K562 (cell line): Measurements from ENCODE around the gene PRM3. TPM values are rescaled to one million over a fixed set of nuclear protein-coding genes. Genes with fewer than 3 reads are reported as not detected.
A peak's percentile ranks its signal among the peaks of the same experiment; 100 is the strongest.

Source experiments
- CBFA2T3 ChIP-seq: fragments of 450-650 bp; IDR thresholded peaks from 2 replicates; pipeline ENCODE4 v1.6.1; 2017
- MTA2 ChIP-seq: fragments of 450-650 bp; IDR thresholded peaks from 2 replicates; pipeline ENCODE4 v1.6.1; 2016; ENCODE audit warnings: low read depth
- NFIX ChIP-seq: fragments of 250-450 bp; sonication (Bioruptor Pico); IDR thresholded peaks from 2 replicates; pipeline ENCODE4 v1.4.0; 2020; ENCODE audit warnings: low read depth, mild to moderate bottlenecking, moderate library complexity
- NR2C1 ChIP-seq, 2 experiments: fragments of 450-650 bp; IDR thresholded peaks; 2 replicates each; pipeline ENCODE4 v1.6.1; 2017; ENCODE audit warnings: mild to moderate bottlenecking in 2 of 2, antibody characterized with exemption in 1 of 2, inconsistent platforms in 1 of 2, missing compliant biosample characterization in 1 of 2, missing genetic modification characterization in 1 of 2
- PHB ChIP-seq: fragments of 250-450 bp; sonication (Bioruptor Pico); IDR thresholded peaks from 2 replicates; pipeline ENCODE4 v1.5.0; 2021
- PHTF2 ChIP-seq: fragments of 250-450 bp; sonication (Bioruptor Pico); IDR thresholded peaks from 2 replicates; pipeline ENCODE4 v1.5.0; 2021; ENCODE audit warnings: mild to moderate bottlenecking
- POLR2B ChIP-seq: fragments of 450-650 bp; IDR thresholded peaks from 2 replicates; pipeline ENCODE4 v1.6.1; 2018; ENCODE audit warnings: low read depth; ENCODE audit not compliant: partially characterized antibody
- RAD51 ChIP-seq: fragments of 450-650 bp; IDR thresholded peaks from 2 replicates; pipeline ENCODE4 v1.7.1; 2016; ENCODE audit warnings: low read depth, mild to moderate bottlenecking, borderline replicate concordance
- RBM25 ChIP-seq: fragments of 200-400 bp; formaldehyde crosslinking; IDR thresholded peaks from 2 replicates; pipeline ENCODE4 v1.6.1; 2018; ENCODE audit warnings: low read length, low read depth, moderate library complexity; ENCODE audit not compliant: severe bottlenecking
- SIX5 ChIP-seq, 2 experiments: IDR thresholded peaks; 2 replicates each; pipeline ENCODE4 v1.6.1; 2011; ENCODE audit warnings: low read length in 2 of 2, borderline replicate concordance in 1 of 2, low read depth in 1 of 2, mild to moderate bottlenecking in 1 of 2, moderate library complexity in 1 of 2; ENCODE audit not compliant: insufficient read depth in 1 of 2
- ZFPM2 ChIP-seq: fragments of 250-450 bp; sonication (Bioruptor Pico); IDR thresholded peaks from 2 replicates; pipeline ENCODE4 v1.5.1; 2022; ENCODE audit warnings: mild to moderate bottlenecking
- ZKSCAN3 ChIP-seq: fragments of 250-450 bp; sonication (Bioruptor Pico); IDR thresholded peaks from 2 replicates; pipeline ENCODE4 v1.4.0; 2020
- ZNF143 ChIP-seq: sonication (generic); formaldehyde crosslinking; IDR thresholded peaks from 2 replicates; pipeline ENCODE4 v1.9.0; 2022; ENCODE audit warnings: mild to moderate bottlenecking, missing genetic modification reagents
- polyA plus RNA-seq, 8 experiments: library from polyadenylated mRNA; depleted of rRNA in 4 of 8; stranded (reverse) in 5 of 8; unstranded in 3 of 8; fragments of >200 nt; fragmentation: Nextera tagmentation in 2 of 8; fragmentation: Illumina TruSeq in 1 of 8; extraction: Ambion mirVana in 2 of 8; extraction: Trizol in 1 of 8; gene quantifications; 2 replicates each; pipeline versions ENCODE4 v1.2.1 to v1.2.3, GENCODE V29; 2011 to 2014; ENCODE audit warnings: inconsistent platforms in 1 of 8, missing spikeins in 1 of 8
- total RNA-seq, 7 experiments: library from RNA; depleted of rRNA in 6 of 7; stranded (reverse); fragments of >200 nt in 6 of 7; fragmentation: Illumina TruSeq in 2 of 7; extraction: Trizol in 2 of 7; gene quantifications; 2 replicates each; pipeline versions ENCODE4 v1.2.1 to v1.2.3, GENCODE V29; 2011 to 2021; ENCODE audit warnings: low replicate concordance in 1 of 7
- TF ChIP-seq, protein P1 (sequence below): sonication (generic); formaldehyde crosslinking; IDR thresholded peaks from 2 replicates; pipeline ENCODE4 v1.8.1; 2023; ENCODE audit warnings: missing genetic modification reagents, mild to moderate bottlenecking, borderline replicate concordance
- TF ChIP-seq, protein P2 (sequence below): fragments of 450-650 bp; formaldehyde crosslinking; IDR thresholded peaks from 2 replicates; pipeline ENCODE4 v1.4.0; 2020; ENCODE audit warnings: mild to moderate bottlenecking, moderate library complexity
- TF ChIP-seq, protein P3 (sequence below): sonication (generic); formaldehyde crosslinking; IDR thresholded peaks from 2 replicates; pipeline ENCODE4 v1.8.0; 2022; ENCODE audit warnings: mild to moderate bottlenecking, low read depth, missing genetic modification reagents
- TF ChIP-seq, protein P4 (sequence below): sonication (generic); formaldehyde crosslinking; IDR thresholded peaks from 2 replicates; pipeline ENCODE4 v1.8.0; 2023; ENCODE audit warnings: mild to moderate bottlenecking, missing genetic modification reagents

PRM3 gene
- total and polyA plus RNA-seq, 9 of the 15 experiments (the other 6 are each of a cell fraction or from before 2014, with no cell fraction given), result not detected

DNA sequence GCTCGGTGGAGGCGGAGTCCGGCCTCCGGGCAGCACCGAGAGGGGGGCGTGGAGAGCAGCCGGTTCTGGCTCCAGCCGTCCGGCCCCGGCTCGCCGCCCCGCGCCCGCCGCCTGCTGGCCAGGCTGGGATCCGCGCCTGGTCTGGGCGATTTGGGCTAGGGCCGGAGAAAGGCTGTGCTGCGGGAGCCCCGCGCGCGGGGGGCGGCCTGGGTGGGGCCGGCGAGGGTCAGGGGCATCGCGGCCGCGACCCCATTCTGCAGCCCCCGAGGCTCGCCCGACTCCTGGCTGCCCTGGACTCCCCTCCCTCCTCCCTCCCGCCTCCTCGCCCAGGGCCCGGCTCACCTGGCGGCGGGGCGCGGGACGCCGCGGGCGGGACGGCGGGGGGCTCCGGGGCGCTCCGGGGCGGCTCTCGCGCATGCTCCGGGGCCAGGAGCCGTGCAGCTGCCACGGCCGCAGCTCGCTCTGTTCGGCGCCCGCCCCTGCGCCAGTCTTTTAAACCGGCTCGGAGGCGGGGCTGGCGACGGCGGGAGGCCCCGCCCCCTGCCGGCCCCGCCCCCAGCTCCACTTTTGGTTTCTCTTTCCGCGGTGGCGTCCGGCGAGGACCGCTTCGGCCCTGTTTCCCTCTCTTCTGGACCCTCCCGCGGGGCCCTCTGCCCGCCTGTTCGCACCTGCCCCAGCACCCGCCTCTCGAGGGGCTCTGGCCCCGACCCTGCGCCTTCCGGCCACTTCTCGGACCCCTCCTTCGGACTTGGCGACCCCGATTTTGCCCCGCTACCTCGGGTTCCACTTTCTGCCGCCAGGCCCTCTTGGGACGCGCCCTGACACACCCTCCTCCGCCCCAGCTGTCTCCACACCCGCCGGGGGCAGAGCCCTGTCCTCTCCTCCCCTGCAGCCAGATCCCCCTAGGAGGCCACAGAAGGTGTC lies 17.4 kb downstream of the PRM3 start, which contains the start of gene SOCS1 (continued):
- TF ChIP-seq, protein P1, sequence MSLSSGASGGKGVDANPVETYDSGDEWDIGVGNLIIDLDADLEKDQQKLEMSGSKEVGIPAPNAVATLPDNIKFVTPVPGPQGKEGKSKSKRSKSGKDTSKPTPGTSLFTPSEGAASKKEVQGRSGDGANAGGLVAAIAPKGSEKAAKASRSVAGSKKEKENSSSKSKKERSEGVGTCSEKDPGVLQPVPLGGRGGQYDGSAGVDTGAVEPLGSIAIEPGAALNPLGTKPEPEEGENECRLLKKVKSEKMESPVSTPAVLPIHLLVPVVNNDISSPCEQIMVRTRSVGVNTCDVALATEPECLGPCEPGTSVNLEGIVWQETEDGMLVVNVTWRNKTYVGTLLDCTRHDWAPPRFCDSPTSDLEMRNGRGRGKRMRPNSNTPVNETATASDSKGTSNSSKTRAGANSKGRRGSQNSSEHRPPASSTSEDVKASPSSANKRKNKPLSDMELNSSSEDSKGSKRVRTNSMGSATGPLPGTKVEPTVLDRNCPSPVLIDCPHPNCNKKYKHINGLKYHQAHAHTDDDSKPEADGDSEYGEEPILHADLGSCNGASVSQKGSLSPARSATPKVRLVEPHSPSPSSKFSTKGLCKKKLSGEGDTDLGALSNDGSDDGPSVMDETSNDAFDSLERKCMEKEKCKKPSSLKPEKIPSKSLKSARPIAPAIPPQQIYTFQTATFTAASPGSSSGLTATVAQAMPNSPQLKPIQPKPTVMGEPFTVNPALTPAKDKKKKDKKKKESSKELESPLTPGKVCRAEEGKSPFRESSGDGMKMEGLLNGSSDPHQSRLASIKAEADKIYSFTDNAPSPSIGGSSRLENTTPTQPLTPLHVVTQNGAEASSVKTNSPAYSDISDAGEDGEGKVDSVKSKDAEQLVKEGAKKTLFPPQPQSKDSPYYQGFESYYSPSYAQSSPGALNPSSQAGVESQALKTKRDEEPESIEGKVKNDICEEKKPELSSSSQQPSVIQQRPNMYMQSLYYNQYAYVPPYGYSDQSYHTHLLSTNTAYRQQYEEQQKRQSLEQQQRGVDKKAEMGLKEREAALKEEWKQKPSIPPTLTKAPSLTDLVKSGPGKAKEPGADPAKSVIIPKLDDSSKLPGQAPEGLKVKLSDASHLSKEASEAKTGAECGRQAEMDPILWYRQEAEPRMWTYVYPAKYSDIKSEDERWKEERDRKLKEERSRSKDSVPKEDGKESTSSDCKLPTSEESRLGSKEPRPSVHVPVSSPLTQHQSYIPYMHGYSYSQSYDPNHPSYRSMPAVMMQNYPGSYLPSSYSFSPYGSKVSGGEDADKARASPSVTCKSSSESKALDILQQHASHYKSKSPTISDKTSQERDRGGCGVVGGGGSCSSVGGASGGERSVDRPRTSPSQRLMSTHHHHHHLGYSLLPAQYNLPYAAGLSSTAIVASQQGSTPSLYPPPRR (CRISPR knock-in tag), result no peak
- TF ChIP-seq SIX5 (IDR thresholded peaks at IDR 0.05; ENCODE audit: borderline replicate concordance in 1 of 2, insufficient read depth in 1 of 2, low read depth in 1 of 2, low read length in 2 of 2) (no peak), PHB (CRISPR knock-in tag) (no peak; the same call in none of the 2 replicates), ZNF143 (CRISPR knock-in tag) (no peak), ZFPM2 (CRISPR knock-in tag) (no peak), POLR2B (peak; percentile 69), RAD51 (no peak), RBM25 (peak; percentile 50), NFIX (CRISPR knock-in tag) (no peak), MTA2 (no peak), ZKSCAN3 (no peak), CBFA2T3 (no peak), PHTF2 (CRISPR knock-in tag) (no peak), NR2C1 (IDR thresholded peaks at IDR 0.05) (no peak), NR2C1 (tag; IDR thresholded peaks at IDR 0.05) (no peak)
- TF ChIP-seq, protein P2, sequence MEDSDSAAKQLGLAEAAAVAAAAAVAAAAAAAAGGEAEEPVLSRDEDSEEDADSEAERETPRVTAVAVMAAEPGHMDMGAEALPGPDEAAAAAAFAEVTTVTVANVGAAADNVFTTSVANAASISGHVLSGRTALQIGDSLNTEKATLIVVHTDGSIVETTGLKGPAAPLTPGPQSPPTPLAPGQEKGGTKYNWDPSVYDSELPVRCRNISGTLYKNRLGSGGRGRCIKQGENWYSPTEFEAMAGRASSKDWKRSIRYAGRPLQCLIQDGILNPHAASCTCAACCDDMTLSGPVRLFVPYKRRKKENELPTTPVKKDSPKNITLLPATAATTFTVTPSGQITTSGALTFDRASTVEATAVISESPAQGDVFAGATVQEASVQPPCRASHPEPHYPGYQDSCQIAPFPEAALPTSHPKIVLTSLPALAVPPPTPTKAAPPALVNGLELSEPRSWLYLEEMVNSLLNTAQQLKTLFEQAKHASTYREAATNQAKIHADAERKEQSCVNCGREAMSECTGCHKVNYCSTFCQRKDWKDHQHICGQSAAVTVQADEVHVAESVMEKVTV (CRISPR knock-in tag), result peak; percentile 67
- TF ChIP-seq, protein P3, sequence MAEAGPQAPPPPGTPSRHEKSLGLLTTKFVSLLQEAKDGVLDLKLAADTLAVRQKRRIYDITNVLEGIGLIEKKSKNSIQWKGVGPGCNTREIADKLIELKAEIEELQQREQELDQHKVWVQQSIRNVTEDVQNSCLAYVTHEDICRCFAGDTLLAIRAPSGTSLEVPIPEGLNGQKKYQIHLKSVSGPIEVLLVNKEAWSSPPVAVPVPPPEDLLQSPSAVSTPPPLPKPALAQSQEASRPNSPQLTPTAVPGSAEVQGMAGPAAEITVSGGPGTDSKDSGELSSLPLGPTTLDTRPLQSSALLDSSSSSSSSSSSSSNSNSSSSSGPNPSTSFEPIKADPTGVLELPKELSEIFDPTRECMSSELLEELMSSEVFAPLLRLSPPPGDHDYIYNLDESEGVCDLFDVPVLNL, result 0 out of 2 replicates have a peak, but pooled peaks have one; percentile 12
- TF ChIP-seq, protein P4, sequence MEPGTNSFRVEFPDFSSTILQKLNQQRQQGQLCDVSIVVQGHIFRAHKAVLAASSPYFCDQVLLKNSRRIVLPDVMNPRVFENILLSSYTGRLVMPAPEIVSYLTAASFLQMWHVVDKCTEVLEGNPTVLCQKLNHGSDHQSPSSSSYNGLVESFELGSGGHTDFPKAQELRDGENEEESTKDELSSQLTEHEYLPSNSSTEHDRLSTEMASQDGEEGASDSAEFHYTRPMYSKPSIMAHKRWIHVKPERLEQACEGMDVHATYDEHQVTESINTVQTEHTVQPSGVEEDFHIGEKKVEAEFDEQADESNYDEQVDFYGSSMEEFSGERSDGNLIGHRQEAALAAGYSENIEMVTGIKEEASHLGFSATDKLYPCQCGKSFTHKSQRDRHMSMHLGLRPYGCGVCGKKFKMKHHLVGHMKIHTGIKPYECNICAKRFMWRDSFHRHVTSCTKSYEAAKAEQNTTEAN, result no peak
